ENCODE results near the gene SP7.
"Not testable (repeated sequence)": the region's sequence is repeated elsewhere in the genome, so short reads cannot be mapped to it uniquely, and the experiment has no call there.

Gene SP7

DNA sequence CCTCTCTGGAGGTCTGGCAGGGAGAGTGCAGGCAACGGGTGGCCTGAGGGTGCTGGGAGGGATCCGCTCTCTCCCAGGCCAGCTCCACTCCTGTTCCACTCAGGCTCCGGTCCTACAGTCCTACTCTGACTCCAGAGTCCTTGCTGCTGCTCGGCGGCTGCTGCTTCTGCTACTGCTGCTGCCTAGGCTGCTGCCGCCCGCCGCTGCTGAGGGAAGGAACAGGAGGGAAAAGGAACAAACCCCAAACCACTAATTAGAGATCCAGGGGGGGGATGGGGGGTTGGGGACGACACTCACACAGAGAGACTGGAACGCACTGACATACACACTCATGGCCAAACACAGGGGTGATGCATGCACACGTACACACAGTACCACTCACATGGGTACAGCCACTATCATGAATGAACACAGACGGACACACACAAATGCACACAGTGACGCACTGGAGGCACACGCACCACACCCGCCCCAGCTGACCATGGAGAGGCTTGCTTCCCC, at the start of gene SP7:
SP7 (minus strand) TSS at position 174 of the 501 bp plus-strand sequence. CDS start 708 bp downstream, outside the sequence.
- DNase-seq, result peak in 1 of 2 donors; percentile 8

DNA sequence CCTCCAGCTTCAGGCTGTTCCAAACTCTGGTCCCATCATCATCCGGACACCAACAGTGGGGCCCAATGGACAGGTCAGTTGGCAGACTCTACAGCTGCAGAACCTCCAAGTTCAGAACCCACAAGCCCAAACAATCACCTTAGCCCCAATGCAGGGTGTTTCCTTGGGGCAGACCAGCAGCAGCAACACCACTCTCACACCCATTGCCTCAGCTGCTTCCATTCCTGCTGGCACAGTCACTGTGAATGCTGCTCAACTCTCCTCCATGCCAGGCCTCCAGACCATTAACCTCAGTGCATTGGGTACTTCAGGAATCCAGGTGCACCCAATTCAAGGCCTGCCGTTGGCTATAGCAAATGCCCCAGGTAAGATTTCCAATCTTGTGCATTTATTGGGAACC, 47.1 kb upstream of the SP7 start:
- no peak for DNase-seq

DNA sequence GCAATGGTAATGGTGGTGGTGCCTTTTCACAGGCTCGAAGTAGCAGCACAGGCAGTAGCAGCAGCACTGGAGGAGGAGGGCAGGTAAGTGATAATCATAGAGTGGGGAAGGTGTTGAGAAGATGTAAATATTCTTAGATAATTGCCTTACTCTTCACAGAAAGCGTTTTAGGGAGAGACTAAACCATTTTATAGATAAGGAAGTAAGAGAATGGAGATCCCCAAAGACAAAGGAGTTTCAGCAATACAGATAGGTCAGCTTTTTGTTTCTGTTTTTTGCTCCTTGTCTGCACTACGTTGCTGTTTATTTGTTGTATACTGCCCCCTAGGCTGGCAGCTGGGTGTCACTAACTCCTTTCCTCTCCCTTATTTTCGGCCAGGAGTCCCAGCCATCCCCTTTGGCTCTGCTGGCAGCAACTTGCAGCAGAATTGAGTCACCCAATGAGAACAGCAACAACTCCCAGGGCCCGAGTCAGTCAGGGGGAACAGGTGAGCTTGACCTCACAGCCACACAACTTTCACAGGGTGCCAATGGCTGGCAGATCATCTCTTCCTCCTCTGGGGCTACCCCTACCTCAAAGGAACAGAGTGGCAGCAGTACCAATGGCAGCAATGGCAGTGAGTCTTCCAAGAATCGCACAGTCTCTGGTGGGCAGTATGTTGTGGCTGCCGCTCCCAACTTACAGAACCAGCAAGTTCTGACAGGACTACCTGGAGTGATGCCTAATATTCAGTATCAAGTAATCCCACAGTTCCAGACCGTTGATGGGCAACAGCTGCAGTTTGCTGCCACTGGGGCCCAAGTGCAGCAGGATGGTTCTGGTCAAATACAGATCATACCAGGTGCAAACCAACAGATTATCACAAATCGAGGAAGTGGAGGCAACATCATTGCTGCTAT, 45.8 kb upstream of the SP7 start:
- peak; percentile 63 to 73 for DNase-seq

DNA sequence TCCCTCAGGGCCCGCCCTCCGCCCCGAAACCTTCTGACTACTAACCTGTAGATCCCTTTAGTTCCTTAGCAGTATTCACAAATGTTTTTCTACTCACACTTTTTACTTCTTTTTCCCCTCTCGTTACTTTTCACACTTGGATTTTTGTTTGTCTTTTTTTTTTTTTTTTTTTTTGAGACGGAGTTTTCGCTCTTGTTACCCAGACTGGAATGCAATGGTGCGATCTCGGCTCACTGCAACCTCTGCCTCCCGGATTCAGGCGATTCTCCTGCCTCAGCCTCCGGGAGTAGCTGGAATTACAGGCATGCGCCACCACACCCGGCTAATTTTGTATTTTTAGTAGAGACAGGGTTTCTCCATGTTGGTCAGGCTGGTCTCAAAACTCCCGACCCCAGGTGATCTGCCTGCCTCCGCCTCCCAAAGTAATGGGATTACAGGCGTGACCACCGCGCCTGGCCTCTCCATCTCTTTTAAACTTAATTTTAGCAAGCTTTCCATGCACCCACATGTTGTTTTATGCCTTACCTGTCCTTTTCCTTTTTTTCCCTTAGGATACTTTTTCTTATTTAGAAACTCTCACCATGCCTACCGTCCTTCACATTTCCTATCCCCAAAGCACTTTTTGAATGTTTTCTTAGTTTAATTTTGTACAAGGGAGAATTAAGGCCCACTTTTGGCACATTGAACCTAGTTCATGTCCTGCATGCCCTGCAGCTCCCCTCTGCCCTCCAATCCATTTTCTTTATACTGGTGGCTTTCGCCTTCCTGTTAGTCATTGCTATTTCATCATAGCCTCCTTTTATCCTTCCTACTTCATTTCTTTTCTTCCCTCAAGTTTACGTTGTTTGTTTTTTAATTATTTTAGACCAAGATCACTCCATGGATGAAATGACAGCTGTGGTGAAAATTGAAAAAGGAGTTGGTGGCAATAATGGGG, 44.9 kb upstream of the SP7 start:
- no peak for DNase-seq

DNA sequence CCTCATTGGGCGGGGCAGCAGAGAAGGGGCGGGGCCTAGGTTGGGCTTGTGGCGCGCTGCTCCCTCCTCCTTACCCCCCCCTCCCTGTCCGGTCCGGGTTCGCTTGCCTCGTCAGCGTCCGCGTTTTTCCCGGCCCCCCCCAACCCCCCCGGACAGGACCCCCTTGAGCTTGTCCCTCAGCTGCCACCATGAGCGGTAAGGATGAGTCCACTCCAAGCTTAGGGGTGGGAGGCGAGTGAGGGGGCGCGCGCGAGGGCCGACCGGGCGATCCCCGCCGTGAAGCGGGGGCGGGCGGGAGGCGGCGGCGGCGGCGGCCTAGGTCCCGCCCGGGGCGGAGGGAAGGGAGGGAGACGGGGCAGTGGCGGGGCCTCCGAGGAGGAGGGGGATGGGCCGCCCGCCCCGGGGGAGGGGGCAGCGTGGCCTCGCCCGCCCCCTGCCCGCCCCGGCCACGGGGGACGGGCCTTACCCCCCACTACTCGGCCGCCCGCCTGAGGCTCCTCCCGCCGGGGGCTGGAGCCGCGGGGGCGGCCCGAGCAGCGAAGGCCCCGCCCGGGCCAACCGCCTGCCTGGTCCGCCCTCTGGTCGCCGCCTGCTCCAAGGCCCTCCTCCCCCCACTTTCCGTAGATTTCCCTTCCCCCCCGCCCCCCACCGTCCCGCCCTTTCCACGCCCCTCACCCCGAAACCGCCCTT, 44.1 kb upstream of the SP7 start, which contains the start of gene SP1:
SP1 (plus strand) TSS at position 73 of the 690 bp plus-strand sequence; CDS start at position 189, 116 bp downstream.
- DNase-seq, result peak; percentile 91 to 92

DNA sequence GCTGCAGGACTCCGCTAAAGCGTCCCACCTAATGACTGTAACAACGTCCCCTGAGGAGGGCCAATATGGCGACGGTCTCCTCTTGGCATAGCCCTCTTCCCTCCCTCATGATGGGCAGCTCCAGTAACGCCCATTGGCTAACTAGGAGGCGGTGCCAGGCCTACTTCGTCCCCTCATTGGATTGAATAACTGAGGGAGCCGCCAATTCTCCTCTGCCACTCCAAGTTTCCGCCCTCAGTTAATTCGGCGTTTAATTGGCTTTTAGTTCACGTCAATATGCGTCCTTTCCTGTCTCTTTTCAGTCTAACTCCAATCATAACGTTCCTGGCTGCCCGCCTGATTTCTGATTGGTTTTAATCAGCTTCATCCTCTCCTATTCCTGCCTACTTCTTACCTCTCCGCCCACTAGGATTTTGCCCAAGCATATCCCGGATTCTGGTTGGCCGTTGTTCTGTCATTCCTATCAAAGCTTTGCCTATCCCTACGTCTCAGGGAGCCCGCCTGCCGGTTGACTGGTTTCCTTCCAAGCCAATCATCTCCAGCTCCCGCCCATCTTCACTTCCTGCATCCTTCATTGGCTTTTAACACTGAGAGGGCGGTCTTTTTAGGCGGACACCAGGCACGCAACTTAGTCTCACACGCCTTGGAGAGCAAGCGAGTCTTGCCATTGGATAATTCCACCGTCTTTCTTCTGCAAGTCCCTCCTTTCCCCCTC, 43.4 kb upstream of the SP7 start:
- DNase-seq, result peak; percentile 100

DNA sequence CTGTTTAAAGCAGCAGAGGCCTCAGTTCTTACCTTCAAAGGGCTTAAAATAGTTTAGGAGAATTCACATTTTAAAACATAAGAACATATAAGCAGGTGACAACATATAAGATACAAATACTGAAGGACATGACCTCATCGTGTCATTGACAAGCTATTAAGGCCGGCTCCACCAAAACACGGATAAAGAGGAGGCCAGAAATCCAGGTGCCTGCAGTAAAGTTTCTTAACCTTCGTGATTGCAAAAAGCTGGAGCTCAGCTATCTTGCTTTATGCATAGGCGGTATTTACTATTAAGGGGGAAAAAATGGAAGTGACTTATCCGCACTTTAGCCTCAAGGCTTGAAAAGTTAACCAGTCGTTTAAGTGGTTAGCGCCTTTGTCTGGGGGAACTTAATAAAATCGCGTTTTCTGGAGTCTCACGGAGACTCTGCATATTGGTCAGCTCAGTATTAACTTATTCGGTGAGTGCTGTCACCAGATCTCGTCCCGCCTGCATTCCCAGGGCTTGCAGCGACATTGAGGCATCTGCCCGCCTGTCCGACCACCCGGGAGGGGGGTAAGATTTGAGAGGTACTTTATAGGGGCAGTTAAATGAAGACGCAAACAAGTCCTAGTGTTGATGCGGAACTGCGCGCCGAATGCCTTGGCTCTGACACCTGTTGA, 42.7 kb upstream of the SP7 start:
- no peak for DNase-seq

DNA sequence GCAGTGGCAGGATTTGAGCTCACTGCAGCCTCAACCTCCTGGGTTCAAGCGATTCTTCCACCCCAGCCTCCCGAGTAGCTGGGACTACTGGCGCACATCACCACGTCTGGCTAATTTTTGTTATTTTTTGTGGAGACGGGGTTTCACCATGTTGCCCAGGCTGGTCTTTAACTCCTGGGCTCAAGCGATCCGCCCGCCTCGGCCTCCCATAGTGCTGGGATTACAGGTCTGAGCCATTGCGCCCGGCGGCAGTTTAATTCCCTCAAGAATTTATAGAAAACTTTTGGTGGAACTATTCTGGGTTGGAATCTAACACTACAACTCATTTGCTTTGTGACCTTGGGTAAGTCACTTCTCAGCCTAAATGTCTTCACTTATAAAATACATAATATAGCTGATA, 42.1 kb upstream of the SP7 start:
- no peak for DNase-seq

DNA sequence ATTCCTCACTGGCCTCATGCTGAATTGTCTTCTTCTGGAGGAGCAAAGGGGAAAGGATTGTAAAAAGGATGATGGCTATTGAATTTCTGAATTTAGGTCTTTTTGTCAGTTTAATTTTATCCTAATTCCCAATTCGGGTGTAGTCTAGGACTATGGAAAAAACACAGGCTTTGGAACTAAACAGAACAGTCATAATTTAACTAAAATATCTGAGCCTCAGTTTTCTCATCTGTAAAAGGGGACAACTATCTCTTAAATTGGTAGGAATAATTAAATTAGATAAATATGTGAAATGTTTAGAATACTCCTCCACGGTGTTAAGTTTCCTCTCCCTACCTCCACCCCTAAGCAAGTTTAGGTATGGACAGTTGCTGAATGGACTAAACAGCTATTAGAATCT, 40.6 kb upstream of the SP7 start:
- DNase-seq, result no peak

DNA sequence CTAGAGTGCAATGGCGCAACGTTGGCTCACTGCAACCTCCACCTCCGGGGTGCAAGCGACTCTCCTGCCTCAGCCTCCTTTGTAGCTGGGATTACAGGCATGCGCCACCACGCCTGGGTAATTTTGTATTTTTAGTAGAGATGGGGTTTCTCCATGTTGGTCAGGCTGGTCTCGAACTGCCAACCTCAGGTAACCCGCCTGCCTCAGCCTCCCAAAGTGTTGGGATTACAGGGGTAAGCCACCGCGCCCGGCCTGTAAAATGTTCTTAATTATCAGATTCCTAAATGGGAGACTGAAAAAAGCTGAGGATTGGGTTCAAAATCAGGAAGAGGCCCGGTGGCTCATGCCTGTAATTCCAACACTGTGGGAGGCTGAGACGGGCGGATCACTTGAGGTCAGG, 38.1 kb upstream of the SP7 start:
- not testable (repeated sequence) for DNase-seq

DNA sequence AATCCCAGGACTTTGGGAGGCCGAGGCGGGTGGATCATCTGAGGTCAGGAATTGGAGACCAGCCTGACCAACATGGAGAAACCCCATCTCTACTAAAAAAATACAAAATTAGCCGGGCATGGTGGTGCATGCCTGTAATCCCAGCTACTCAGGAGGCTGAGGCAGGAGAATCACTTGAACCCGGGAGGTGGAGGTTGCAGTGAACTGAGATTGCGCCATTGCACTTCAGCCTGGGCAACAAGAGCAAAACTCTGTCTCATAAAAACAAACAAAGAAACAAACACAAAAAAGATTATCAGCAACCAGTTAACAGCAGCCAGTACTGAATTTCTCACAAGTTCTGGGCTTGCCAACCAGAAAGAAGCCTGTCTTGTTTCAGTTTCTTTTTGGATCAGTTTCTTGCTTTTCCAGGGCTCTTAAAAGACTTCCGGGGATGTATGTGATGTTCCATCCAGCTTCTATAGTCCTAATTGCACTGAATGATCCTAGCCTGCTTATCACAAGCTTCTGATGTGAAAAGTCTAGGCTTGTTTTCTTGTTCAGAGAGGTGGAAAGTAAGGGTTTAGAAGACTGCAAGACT, 37.5 kb upstream of the SP7 start:
- DNase-seq, result not testable (repeated sequence)

DNA sequence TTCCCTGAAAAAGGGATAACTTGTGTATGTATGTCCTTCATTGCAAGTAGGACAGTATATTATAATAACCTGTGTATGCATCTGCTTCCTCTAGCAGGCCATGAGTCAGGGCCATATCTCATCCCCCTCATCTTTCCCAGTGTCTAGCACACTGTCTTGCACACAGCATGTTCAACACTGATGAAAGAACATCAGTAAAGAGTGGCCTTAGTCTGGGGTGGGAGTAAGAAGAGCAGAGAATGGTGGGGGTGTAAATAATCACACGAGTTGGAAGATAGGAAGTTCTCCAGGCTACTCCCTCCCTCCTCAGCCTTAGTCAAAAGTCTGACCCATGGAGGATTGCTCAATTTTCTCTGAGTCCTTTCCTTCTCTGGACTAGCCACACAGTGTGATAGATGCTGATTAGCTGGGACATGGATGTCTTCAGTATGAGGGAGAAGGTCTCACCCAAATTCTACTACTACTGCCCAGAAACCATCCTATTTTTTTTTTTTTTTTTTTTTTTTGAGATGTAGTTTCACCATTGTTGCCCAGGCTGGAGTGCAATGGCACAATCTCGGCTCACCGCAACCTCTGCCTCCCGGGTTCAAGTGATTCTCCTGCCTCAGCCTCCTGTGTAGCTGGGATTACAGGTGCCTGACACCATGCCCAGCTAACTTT, 29.2 kb upstream of the SP7 start:
- no peak for DNase-seq

DNA sequence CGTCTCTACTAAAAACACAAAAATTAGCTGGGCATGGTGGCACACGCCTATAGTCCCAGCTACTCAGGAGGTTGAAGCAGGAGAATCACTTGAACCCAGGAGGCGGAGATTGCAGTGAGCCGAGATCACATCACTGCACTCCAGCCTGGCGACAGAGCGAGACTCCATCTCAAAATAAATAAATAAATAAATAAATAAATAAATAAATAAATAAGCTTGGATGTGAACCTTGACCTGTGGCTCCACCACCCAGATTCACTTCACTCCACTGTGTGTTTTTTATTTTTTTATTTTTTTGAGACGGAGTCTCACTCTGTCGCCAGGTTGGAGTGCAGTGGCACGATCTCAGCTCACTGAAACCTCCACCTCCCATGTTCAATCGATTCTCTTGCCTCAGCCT, 25.5 kb upstream of the SP7 start:
- DNase-seq, result not testable (repeated sequence)

DNA sequence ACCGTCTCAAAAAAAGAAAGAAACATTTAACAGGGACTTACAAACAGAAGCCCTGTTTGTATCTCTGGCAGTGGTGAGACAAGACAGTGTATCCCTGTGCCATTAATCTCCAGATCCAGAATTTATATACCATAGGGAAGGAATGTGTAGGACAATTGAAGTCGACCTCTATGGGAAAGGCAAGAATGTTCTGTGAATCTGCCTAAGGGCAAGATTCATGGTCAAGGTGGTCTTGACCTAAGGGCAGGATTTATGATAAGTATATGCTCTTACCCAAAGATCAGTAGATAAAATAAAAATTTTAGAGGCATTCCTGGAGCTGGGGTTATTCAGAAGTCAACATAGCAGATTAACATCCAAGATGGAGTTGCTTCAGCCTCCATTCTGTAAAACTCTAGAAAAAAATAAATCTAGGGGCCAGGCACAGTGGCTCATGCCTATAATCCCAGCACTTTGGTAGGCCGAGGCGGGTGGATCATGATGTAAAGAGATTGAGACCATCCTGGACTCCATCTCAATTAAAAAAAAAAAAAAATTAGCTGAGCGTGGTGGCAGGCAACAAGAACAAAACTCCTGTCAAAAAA, 22.8 kb upstream of the SP7 start:
- DNase-seq, result no peak

DNA sequence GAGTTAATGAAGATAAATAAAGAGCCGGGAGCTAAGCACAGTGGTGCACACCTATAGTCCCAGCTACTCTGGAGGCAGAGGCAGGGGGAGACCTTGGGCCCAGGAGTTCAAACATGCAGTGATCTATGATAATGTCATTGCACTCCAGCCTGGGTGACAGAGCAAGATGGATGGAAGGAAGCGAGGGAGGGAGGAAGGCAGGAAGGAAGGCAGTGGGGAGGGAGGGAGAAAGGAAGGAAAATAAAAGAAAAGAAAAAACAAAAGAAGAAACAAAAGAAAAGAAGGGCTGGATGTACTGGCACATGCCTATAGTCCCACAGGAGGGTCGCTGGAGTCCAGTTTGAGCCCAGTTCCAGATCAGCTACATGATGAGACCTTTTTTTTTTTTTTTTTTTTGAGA, 19.0 kb upstream of the SP7 start:
- DNase-seq, result no peak

DNA sequence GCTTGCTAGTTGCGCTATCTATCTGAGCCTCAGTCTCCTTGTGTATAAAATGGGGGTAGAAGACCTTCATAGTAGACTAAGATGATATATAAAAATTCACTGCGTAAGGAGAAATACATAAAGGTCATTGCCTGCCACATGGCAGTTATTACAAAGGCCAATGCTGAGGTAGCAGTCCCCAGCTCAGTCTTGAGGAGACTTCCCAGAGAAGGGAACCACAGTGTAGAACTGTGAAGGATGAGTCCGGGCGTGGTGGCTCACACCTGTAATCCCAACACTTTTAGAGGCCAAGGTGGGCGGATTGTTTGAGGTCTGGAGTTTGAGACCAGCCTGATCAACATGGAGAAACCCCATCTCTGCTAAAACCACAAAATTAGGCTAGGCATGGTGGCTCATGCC, 17.1 kb upstream of the SP7 start:
- DNase-seq, result no peak

DNA sequence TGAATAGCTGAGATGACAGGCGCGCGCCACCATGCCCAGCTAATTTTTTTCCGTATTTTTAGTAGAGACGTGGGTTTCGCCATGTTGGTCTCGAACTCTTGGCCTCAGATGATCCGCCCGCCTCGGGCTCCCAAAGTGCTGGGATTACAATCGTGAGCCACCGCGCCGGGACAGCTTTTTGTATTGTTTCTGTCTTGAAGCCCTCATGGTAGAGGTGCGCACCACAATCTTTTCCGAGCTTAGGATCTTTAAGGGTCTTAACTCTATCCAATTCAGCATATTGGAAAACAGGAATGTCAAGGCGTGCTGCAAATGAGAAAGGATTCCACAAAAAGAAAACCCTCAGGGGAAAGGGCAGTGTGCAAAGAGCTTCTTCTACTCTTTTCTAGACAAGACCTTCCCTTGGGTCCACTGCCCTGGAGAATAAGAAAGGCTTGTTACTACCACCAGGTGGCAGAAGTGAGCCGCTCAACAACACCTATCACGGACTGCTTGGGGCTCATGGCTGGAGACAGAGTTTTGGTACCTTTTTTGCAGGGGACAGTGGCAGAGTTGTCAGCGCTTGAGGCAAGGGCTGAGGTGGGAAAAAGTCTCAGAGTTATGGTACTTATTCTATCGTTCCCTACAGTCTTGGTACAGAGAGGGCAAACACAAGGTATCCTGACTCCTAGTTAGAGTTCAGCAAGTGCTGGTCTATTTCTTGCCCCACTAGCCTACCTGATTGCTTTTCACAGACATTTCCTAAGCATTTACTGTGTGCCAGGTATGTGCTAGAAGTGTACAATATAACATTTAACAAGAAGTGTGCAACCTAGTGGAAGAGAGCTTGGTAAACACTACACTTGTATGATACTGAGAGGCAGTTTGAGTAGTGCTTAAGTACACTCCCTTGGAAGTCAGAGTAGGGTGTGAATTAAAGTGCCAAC, 16.4 kb upstream of the SP7 start:
- peak; percentile 85 to 90 for DNase-seq

DNA sequence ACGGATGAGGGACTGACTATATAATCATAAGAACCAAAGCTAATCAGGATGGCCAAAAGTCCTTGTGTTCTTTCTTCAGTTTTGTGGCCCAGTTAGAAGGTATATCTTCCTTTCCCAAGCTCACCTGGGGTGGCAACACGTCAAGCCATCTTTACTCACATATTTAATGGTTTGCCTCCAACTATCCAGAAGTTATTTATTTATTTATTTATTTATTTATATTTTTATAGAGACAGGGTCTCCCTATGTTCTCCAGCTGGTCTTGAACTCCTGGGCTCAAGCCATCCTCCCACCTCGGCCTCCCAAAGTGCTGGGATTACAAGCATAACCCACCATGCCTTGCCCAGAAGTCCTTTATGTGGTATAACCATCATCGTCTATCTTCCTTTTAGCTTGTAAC, 11.8 kb upstream of the SP7 start:
- no peak for DNase-seq

DNA sequence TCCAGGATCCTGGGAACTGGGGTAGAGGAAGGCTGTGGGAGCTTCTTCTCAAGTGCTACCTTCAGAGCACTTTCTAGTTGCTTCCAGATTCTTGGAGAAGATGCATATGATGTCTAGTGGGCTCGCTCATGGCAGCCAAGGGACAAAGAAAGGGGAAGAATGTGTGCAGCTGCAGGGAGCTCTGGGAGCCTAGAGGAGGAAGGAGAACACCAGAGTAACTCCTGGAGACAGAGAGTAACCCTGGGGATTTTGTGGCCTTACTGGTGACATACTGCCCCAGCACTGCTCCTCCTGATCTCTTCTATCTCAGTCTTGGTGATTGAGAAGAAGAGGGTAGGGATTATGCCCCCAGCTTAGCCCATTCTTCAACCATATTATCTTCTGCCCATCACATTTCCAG, 10.3 kb upstream of the SP7 start:
- DNase-seq, result no peak

Measured in CD4-positive, alpha-beta T cell treated with Interferon alpha-2 for 1 hour (primary cell).